ENCODE results near the gene E2F7.

DNA sequence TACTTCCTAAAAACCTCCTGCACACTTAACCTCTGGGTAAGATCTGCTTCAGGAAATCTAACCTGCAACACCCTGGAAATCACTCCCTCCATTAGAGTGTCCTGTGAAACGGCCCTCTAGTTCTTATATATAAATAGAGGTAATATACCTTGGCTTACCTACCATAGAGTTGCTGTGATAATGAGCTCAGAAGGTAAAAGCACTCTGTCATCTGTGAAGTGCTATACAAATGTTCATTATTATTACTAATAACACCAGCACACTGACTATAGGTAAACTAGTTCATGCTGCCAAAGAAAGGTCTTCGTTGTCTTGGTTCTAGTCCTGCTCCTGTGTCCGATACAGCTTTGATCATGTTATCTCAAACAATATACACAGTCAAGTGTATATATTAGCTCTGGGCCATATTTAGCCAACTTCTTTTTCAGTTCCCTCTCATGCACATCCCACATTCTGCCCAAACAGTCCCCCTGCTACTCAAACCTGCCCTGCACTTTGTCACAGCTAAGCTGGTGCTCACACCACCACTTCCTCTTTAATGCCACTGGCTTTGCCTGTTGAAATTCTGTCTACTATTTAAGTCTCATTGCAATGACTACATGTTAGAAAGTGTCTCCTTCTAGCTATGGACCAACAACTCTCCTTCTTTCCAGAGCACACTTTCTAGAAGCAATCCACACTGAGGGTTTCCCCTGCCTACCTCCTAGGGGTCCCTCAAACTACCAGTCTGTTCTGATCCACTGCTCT, 5.1 kb downstream of the E2F7 start:
- no peak for TF ChIP-seq JUND (IDR thresholded peaks at IDR 0.05)
- TF ChIP-seq, protein P1, sequence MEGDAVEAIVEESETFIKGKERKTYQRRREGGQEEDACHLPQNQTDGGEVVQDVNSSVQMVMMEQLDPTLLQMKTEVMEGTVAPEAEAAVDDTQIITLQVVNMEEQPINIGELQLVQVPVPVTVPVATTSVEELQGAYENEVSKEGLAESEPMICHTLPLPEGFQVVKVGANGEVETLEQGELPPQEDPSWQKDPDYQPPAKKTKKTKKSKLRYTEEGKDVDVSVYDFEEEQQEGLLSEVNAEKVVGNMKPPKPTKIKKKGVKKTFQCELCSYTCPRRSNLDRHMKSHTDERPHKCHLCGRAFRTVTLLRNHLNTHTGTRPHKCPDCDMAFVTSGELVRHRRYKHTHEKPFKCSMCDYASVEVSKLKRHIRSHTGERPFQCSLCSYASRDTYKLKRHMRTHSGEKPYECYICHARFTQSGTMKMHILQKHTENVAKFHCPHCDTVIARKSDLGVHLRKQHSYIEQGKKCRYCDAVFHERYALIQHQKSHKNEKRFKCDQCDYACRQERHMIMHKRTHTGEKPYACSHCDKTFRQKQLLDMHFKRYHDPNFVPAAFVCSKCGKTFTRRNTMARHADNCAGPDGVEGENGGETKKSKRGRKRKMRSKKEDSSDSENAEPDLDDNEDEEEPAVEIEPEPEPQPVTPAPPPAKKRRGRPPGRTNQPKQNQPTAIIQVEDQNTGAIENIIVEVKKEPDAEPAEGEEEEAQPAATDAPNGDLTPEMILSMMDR (IDR thresholded peaks at IDR 0.05): no peak
- no peak for TF ChIP-seq NRF1 (IDR thresholded peaks at IDR 0.05; ENCODE audit: low read depth, low read length)
- TF ChIP-seq, protein P2, sequence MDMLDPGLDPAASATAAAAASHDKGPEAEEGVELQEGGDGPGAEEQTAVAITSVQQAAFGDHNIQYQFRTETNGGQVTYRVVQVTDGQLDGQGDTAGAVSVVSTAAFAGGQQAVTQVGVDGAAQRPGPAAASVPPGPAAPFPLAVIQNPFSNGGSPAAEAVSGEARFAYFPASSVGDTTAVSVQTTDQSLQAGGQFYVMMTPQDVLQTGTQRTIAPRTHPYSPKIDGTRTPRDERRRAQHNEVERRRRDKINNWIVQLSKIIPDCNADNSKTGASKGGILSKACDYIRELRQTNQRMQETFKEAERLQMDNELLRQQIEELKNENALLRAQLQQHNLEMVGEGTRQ (IDR thresholded peaks at IDR 0.05; ENCODE audit: borderline replicate concordance, low read depth, low read length): no peak
- TF ChIP-seq SMC3 (IDR thresholded peaks at IDR 0.05; ENCODE audit: low read depth, low read length): no peak
- no peak for TF ChIP-seq SIN3A (IDR thresholded peaks at IDR 0.05; ENCODE audit: borderline replicate concordance, low read depth, low read length)
- no peak for TF ChIP-seq TAF1 (IDR thresholded peaks at IDR 0.05; ENCODE audit: borderline replicate concordance, low read depth, low read length)
- no peak for TF ChIP-seq EP300 (IDR thresholded peaks at IDR 0.05; ENCODE audit: borderline replicate concordance in 1 of 2, low read depth in 1 of 2, low read length in 1 of 2)
- TF ChIP-seq YY1 (IDR thresholded peaks at IDR 0.05; ENCODE audit: low read depth): no peak
- TF ChIP-seq FOXJ3 (CRISPR knock-in tag; IDR thresholded peaks at IDR 0.05): no peak
- TF ChIP-seq, protein P3, sequence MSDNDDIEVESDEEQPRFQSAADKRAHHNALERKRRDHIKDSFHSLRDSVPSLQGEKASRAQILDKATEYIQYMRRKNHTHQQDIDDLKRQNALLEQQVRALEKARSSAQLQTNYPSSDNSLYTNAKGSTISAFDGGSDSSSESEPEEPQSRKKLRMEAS (IDR thresholded peaks at IDR 0.05; ENCODE audit: low read depth): no peak
- TF ChIP-seq FOXM1 (IDR thresholded peaks at IDR 0.05; ENCODE audit: low read depth): no peak
- no peak for TF ChIP-seq NFIC (IDR thresholded peaks at IDR 0.05; ENCODE audit: borderline replicate concordance)
- TF ChIP-seq, protein P4, sequence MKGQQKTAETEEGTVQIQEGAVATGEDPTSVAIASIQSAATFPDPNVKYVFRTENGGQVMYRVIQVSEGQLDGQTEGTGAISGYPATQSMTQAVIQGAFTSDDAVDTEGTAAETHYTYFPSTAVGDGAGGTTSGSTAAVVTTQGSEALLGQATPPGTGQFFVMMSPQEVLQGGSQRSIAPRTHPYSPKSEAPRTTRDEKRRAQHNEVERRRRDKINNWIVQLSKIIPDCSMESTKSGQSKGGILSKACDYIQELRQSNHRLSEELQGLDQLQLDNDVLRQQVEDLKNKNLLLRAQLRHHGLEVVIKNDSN (IDR thresholded peaks at IDR 0.05; ENCODE audit: borderline replicate concordance, low read depth): no peak

Data from SK-N-SH (cell line).